ENCODE results near the gene ADORA2A.
"Not testable (repeated sequence)": the region's sequence is repeated elsewhere in the genome, so short reads cannot be mapped to it uniquely, and the experiment has no call there.

The ADORA2A gene

DNA sequence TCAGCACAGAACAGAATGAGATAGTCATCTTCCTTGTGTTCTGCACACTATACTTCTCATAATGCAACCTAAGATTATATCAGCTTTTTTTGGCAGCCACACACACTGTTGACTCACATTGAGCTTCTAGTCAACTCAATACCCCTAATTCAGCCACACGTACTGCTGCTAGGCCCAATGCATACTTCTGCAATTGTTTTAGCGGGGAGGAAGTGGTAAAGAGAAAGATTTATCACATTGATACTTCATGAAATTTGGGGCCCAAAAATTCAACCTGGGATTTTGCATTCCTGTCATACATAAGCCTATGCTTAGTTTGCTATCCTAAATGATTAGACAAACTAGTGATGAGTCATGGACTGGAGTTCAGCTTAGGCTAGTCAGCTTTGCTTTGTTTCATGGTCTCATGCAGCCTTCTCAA, 59.1 kb downstream of the ADORA2A start:
- DNase-seq (ENCODE audit: low read depth in 2 of 2): no peak

- no peak for DNase-seq (ENCODE audit: low read depth in 2 of 2)
These were observed 61.6 kb downstream of the ADORA2A start for GRCh38 chr22:24489011-24489410.

DNA sequence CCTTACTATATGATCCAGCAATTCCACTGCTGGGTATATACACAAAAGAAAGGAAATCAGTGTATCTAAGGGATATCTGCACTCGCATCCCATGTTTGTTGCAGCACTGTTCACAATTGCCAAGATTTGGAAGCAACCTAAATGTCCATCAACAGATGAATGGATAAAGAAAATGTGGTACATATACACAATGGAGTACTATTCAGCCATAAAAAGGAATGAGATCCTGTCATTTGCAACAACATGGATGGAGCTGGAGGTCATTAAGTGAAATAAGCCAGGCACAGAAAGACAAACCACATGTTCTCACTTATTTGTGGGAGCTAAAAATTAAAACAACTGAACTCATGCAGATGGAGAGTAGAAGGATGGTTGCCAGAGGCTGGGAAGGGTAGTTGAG, 62.0 kb downstream of the ADORA2A start:
- DNase-seq (ENCODE audit: low read depth in 2 of 2): not testable (repeated sequence)
